GM19025 (cell line): ENCODE results near the gene EXOC6B.

ENCODE experiments used
- ATAC-seq: cut with Tn5 transposase; IDR thresholded peaks from one replicate; pipeline ENCODE4 v1.9.1; 2021; ENCODE audit warnings: mild to moderate bottlenecking, low read depth, moderate library complexity; ENCODE audit not compliant: unreplicated experiment

EXOC6B gene

DNA sequence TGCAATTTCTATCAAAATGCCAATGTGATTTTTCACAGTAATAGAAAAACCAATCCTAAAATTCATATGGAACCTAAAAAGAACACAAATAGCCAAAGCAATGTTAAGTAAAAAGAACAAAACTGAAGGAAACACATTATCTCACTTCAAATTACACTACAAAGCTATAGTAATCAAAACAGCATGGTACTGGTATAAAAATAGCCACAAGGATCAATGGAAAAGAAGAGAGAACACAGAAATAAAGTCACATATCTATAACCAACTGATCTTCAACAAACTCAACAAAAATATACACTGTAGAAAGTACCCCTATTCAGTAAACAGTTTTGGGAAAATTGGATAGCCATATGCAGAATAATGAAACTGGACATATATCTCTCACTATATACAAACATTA is 426.0 kb downstream of the EXOC6B start:
- ATAC-seq, result no peak

DNA sequence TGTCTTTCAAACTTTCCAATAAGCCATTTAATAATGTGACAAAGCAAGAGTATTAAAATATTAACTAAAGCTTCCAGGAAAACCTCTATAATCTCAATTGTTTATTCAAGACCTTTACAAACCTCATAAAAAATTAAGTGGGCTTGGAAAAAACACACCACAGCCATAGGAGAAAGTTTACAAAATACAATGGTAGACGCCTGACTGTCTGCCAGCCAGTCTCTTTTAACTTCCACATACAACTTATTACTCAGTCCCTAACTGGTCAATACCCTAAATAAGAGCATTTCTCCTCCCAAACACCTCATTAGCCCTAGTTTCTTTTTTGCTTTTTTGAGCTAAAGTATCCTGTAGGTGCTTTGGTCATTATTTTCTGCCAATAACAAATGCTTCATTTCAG is 430.7 kb downstream of the EXOC6B start:
- no peak for ATAC-seq

DNA sequence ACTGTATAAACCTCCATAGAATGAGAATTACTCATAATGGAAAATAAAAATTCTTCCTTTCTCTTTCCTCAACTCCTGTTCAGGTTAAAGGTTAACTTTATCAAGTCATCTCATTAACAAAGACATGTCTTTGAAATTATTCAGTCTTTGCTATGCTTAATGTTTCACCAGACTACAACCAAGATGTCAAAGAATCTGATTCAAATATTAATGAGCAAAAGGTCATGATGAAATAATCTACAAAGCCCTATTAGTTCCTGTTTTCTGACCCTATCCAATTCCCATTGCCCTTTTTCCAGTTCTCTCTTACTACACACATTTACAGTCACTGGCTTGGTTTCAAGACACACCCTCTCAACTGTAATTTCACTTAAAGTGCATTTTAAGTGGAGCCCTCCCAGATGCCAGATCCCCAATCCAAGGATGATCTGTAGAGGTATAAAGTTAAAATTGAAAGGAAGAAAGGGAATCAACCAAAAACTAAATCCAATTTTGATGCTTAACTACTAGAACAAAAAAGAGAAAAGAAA is 431.2 kb downstream of the EXOC6B start:
- no peak for ATAC-seq

DNA sequence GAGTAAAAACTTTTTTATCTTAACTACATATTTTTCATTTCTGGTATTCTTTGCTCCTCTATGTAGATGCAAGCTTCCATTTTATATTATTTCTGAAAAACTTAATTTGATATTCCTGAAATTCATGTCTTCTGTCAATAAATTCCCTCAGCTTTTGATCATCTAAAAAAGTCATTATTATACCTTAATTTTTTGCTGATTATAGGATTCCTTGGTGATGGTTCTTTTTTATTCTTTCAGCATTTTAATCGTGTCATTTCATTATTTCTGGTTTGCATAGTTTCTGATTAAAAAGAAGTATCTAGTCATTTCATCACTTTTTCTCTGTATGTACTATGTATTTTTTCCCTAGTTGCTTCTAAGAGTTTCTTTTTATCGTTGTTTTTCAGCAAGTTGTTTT is 436.4 kb downstream of the EXOC6B start:
- no peak for ATAC-seq

DNA sequence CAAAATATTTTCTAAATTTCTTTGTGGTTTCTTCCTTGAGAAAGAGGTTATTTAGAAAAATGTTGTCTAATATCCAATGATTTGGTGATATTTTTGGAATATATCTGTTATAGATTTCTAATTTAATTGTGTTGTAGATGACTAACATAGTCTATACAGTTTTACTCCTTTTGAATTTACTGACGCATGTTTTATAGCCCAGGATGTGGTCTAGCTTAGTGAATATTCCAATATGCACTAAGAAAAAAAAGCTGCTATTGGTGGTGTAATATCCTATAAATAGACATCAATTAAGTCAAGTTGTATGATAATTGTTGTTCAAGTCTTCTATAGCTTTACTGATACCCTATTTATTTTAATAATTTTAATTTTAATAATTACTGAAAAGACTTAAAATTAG is 437.6 kb downstream of the EXOC6B start:
- no peak for ATAC-seq

DNA sequence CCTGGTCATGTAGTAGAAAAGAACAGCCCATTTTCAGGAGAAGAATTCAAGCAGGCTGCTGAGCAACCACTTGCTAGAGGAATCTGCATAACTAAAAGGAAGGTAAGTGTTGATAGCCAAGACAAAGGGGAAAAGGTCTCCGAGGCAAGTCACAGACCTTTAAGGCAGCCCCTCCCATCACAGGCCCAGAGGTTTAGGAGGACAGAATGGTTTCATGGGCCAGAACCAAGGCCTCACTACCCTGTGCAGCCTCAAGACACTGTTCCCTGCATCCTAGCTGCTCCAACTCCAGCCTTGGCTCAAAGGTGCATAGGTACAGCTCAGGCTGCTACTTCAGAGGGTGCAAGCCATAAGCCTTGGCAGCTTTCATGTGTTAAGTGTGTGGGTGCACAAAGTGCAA is 439.5 kb downstream of the EXOC6B start:
- no peak for ATAC-seq

DNA sequence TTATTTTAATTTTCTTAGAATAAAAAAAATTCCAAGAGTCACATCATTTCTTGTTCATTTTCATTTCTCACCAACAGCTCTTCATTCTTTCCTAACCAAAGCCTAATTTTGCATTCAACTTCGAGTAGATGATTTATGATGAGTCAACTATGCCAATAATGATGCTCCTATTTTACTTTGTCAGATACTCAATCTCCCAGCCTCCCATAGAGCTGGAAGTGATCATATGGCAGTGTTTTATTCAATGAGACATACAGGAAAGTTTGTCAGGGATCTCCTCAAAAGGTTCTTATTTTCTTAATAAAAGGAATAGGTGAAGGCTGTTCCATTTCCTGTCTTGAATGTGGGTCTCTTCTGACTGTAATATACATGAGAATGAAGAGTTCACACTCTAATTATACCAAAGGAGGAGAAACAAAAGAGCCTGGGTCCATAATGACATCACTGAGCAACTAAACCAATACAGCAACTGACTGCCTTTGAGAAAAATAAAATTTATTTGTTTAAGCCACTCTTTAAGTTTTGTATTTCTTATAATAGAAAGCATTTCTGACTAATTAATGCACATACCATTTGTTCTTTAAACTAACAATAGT is 447.0 kb downstream of the EXOC6B start:
- no peak for ATAC-seq

DNA sequence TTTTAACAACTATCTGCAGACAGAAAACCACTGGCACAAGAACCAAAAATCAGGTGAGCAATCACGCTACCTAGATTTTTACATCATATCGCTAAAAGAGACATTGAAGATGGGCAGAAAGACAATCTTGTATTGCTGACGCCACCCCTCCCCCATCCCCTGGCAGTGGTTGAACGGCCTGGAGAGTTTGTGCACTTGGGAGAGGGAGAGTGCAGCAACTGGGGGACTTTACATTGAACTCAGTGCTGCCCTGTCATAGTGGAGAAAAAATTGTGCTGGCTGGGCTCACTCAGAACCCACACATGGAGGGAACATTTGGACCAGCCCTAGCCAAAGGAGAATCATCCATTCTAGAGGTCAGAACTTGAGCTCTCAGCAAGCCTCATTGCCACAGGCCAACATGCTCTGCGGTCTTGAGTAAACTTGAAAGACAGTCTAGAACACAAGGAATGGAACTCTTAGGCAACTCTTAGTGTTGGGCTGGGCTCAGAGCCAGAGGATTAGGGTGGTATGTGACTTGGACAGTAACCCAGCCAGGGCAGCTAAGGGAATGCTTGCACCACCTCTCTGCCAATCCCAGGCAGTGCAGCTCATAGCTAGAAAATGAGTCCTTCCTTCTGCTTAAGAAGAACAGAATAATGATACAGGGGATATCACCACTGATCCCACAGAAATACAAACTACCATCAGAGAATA is 458.2 kb downstream of the EXOC6B start:
- ATAC-seq, result no peak

DNA sequence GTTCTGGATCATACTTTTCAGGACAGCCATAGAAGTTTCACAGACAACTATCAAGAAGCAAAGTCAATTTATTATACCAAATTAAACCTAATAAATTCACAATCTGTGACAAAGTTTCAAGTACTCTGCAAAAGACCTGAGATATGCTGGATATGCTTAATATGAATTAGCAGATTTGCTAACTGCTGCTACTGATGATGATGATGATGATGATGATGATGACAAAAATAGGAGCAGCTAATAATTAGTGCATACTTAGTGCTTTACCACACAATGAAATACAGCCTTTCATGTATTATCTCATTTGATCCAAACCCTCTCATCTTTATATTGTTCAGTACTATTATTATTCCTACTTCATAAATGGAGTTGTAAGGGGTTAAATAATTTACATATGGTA is 462.4 kb downstream of the EXOC6B start:
- no peak for ATAC-seq

DNA sequence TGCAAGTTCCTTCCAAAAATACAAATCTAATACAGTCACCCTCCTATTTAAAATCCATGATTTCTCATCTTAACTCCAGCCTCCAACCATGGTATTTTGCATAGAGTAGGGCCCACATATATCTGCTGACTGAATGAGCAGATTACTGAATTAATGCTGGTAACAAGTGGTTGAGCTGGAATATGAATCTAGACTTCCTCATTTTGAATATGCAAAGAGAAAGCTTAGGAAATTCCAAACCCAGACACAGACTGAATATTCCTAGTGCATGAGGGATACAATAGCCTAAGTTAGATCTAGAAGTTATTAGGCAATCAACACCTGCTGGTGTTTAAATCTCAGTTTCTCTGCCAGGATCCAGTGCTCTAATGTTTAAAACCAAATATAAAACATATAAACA is 463.1 kb downstream of the EXOC6B start:
- no peak for ATAC-seq

DNA sequence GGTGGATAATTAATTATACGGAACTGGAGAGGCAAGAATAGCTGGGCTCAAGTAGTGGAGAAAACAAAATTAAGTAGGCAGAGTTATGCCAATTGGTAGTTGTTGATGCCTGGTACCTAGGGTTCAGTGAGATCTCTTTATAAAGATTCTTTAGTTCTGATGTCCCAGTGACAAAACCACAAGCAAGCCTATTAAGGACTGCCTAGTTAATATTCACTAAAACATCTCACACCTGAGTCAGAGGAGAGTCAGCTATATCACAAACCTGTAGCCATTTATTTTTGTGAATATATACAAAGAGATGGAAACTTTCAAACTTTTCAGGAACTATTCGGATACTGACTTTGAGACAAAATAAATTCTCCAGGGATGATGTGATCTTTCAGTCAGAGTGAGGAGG is 464.3 kb downstream of the EXOC6B start:
- ATAC-seq, result no peak

DNA sequence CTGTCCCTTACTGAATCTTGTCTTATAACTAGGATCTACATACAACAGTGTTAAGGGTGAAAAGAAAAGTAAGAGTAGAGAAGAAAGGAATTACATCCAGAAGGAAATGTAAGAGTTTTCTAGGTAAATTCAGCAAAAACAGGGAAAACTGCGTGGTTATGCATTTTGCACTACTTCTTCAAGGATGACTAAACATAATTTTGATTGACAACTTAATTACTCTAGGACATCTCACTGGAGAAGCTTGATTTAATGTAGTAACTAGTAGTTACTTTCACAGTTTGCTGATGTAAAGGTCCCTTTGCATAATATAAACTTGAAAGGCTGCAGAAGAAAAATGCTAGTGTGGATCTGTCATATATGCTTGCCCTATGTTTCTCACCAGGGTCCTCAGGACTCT is 464.8 kb downstream of the EXOC6B start:
- no peak for ATAC-seq

DNA sequence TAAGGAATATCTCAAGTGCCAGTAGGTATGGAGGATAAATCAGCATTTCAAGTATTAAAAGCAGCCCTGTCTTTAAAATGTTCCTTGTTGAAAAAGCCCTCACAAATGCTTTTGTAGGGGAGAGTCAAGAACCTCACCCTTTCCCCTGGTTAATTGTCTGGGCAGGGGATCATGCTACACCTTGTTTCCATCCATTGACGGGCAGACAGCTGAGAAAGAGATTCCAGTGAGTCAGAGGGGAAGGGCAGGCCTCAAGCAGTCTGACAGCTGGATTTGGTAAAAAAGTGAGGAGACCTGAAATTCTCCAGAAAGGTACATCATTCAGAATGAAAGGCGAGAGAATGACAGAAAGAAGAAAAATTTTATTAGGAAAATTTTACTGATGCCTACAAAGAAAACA is 475.0 kb downstream of the EXOC6B start:
- no peak for ATAC-seq

DNA sequence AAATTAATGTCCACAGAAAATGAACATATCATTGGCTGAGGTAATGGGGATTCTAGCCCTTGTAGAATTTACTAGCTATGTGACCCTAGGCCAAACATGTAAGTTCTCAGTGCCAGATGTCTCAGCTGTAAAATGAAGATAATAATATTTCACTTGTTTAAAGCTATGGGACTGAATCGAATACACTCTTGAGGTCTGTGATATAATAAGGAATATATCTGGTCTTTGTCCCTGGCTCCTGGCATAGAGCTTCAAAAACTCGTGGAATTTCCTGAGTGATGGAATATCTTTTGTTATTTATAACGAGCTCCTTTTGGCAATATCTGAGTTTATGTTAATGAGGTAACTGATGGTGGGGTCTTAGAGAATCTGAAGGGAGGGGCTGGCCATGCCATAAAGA is 476.8 kb downstream of the EXOC6B start:
- no peak for ATAC-seq

DNA sequence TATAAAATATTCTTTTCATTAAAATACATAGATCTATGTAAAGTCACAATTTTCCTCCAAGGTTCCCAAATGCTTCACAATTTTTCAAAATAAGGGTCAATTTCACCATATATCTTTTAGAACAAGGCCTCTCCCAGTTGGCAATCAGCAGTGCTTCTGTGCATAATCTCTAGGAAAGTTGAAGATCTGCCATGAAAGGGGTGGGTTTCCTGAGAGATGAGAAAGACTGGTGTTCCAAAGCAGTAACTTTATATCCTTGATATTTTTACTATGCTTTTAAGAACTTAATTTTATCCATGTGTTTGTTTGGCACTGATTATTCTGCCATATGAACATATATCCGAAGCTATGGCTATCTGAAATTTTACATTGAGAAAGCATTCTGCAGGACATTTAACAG is 478.8 kb downstream of the EXOC6B start:
- no peak for ATAC-seq

DNA sequence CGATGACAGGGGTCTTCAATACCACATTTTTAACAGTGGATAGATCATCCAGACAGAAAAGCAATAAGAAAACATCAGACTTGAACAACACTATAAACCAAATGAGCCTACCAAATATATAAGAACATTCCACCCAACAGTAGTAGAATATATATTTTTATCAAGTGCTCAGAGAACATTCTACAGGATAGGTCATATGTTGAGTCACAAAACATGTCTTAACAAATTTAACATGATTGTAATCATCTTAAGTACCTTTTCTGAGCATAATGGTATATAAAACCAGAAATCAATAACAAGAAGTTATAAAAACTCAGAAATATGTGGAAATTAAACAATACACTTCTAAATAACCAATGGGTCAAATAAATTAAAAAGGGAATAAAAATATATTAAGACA is 484.2 kb downstream of the EXOC6B start:
- ATAC-seq, result no peak

DNA sequence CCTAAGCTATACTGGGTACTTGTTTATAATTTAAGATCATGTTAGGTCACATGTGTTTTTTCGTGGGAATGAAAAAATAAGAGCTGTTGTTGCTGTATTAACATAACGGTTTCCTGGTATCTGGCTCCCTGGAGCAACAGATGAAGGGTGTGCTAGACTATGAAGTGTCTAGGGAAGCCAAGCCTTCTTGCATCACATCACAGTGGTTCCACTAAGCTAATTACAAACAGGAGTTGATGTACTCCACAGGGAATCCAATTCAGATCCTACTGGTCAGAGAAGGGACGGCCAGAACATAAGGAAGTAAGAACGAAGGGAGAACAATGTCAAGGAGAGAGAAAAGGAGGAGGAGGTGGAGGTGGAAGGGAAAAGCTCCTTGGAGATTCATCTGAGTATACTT is 485.2 kb downstream of the EXOC6B start:
- ATAC-seq, result no peak

DNA sequence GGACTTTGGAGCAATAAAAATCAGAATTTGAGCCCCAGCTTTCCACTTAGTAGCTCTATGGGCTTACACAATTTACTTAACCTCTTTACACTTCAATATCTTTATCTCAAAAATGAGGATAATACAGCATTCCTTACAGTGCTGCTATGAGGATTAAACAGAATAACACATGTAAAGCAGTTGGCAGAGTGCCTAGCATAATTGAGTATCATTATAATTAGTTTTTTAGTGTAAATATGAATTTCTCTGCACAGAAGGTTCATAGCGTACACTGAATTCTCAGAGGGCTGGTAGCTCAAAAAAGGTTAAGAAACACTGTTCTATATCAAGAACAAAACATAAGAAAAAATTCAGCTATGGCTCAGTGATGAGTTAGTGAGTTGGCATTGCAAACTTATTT is 487.8 kb downstream of the EXOC6B start:
- ATAC-seq, result no peak

DNA sequence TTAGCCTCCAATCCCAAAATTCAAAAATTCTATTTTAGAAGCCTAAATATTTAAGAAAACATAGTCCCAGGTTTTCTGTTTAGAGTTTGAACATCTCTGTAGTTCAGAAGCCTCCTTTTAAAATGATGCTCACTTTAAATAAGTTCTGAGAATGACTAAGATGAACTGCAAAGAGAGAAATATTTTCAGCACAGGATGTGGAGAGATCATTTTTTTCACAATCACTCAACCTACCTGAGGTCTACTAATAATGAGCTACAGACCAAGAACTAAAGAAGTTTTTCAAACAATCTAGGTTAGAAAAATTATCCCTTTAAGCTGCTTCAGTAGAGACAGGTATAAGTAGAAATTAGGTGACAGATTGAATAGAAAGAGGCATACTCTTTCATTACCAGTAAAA is 493.1 kb downstream of the EXOC6B start:
- no peak for ATAC-seq

DNA sequence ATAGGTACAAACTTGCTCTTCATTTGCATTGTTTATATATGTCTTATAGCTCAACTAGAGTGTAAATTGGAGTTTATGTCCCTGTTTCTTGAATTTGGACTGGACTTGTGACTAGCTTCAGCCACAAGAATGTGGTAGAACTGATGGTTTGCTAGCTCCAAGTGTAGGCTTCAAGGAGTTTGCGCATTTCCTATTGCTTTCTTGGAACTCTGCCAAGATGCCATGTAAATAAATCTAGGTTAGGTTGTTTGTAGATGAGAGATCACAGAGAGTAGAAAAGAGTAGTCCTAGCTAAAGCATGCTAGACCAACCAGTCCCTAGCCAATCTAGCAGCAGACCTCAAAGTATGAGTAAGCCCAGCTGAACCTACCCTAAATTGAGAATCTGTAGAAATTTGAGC is 495.2 kb downstream of the EXOC6B start:
- no peak for ATAC-seq

DNA sequence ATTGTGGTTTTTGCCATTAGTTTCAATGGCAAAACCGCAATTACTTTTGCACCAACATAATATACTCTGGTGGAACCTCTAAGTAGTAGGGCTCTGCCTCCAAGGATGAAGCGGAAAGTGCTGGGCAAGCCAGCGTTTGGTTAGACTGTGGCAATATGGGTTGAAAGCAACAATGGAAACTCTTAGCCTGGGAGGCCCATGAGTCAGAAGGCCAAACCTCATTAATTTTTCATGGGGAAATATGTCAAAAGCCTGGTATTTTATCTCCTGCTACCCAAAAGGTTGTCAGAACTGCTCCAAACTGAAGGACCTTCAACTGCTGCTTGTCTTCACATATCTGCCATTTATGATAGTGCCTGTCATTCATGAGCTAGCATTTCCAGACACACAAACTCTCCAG is 499.1 kb downstream of the EXOC6B start:
- no peak for ATAC-seq

DNA sequence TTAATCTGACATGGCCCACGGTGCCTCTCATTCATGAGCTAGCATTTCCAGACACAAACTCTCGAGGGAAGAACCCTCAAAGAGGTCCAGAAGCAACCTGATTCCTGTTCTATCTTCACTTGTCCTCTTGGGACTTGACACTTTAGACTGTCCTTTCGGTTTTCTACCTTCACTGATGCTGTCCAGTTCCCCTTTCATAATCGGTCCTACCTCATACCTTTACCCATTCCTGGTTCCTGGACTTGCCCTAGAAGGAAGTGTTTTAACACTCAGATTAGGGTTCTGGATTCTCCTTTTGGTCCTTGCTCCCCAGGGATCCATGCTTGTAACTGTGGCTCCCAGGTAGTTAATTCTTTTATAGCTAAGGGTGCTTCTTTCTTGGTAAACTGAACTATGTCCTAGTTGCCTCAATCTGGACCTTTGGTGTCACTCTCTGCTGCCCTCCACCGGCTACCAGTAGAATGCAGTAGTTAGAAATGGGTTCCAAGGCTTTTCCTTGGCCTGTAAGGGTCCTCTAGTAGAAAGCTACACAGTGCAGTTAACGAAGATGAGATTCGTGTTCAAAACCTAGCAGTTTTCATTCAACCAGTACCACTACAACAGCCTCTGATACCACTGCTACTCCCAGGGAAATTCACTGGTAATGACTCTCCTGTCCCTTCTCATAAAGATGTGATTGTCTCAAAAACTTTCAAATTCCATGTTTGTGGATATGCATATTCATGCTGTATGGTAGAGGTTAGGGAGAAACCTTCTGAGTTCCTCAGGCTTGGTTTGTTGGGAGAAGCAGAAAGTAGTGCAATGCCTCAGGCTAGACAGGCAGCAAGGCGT is 500.0 kb downstream of the EXOC6B start:
- ATAC-seq, result no peak
